Mucosa of descending colon (tissue), 3 donors: ENCODE data around the gene DNASE2. TPM values are rescaled to one million over a fixed set of nuclear protein-coding genes. Genes with fewer than 3 reads are reported as not detected.

Source experiments
- ATAC-seq: fragments of 200-7000 bp; cut with Tn5 transposase; one replicate; pipeline ENCODE4 v1.9.1; 2020; ENCODE audit warnings: mild to moderate bottlenecking, moderate library complexity
- DNase-seq, 3 donors: peaks; one replicate each; pipeline ENCODE4 v3.0.0-alpha.2; 2020
- H3K36me3 ChIP-seq: fragments of 200-600 bp; one replicate; pipeline ENCODE4 v1.8.0; 2021; ENCODE audit warnings: low read depth, mild to moderate bottlenecking
- H3K4me1 ChIP-seq: fragments of 200-600 bp; one replicate; pipeline ENCODE4 v1.8.0; 2021; ENCODE audit warnings: low read depth, mild to moderate bottlenecking
- H3K4me3 ChIP-seq: fragments of 200-600 bp; one replicate; pipeline ENCODE4 v1.8.0; 2021; ENCODE audit warnings: mild to moderate bottlenecking
- H3K9me3 ChIP-seq: fragments of 200-600 bp; one replicate; pipeline ENCODE4 v1.8.0; 2021; ENCODE audit warnings: mild to moderate bottlenecking
- intact Hi-C, 2 donors: fragments of 100-400 bp; cut with DNase I in 1 of 2; cut with micrococcal nuclease in 1 of 2; formaldehyde crosslinking; loops; one replicate each; pipeline versions ENCODE4 v1.11.0 to v1.11.1; 2022; cut with DNase I, micrococcal nuclease
- total RNA-seq, 3 donors: library from RNA; stranded (reverse); fragmentation: NEBNext Ultra II Directional in 2 of 3; extraction: Animal tissue kit (Norgen Biotek cat#: 25700) in 2 of 3; gene quantifications; one replicate each; pipeline versions ENCODE4 v1.2.1 to v1.2.4, GENCODE V29; 2021 to 2023
- TF ChIP-seq, protein P1 (sequence below): fragments of 200-600 bp; IDR thresholded peaks from one replicate; pipeline ENCODE4 v1.8.0; 2022; ENCODE audit warnings: antibody characterized with exemption, mild to moderate bottlenecking
- donor health status: DM: no; HTN: no; CAD: no; lungs with moderate emphysema.
- donor health status: DM: no; HTN: no; CAD: no.
- donor health status: DM: no; HTN: yes; CAD: no.

Gene DNASE2
- total RNA-seq, 3 donors from 2014 or later: 22.8 to 31.8 (median 30.3) TPM

DNA sequence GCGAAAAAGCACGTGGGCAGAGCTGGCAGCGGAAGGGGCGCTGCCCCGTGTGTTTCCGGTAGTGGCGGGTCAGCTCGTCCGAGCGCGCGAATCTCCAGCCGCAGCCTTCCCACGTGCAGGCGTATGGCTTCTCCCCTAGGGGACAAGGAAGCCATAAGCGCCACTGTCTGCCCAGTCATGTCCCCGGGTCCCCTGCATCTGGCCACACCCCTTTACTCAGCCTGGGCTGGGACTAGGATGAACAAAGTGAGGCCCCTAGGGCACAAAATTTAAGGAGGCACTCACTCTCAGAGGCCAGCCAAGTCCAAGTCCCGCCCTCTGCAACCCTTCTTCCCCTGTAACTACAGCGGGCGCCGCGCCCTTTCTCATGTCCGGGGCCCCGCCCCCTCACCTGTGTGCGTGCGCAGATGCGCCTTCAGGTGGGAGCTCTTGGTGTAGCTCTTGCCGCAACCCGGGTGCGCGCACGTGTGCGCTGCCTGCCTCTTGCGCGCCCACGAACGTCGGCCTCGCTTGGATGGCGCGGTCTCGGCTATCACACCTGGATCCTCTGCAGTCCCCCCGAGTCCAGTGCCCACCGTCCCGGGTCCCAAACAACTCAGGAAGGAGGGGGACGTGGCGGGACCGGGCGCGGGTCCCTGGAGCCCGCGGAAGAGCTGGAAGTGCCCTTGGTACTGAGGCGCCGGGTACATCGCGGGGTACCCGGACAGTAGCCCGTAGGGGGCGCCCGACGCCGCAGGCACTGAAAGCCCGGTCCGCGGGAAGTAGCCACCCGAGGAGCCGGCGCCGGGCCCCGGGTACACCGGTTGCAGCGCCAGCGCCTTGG lies 3.9 kb upstream of the DNASE2 start:
- peak; percentile 87 for ATAC-seq
- Histone ChIP-seq H3K4me3 (no peak overlapping the region), H3K36me3 (no peaks in the 10 kb centered on the region), H3K9me3 (peaks cover 8% of the 10 kb centered on the region), H3K4me1 (peaks cover 16% of the 10 kb centered on the region)
- DNase-seq: peak; percentile 96 to 97 (median 97)
- intact Hi-C loops: loop anchor here in 1 of 2 donors (10.0 kb wide), 1 partner anchor 60 kb away; the partner anchor contains the start of gene RAD23A
- TF ChIP-seq, protein P1, sequence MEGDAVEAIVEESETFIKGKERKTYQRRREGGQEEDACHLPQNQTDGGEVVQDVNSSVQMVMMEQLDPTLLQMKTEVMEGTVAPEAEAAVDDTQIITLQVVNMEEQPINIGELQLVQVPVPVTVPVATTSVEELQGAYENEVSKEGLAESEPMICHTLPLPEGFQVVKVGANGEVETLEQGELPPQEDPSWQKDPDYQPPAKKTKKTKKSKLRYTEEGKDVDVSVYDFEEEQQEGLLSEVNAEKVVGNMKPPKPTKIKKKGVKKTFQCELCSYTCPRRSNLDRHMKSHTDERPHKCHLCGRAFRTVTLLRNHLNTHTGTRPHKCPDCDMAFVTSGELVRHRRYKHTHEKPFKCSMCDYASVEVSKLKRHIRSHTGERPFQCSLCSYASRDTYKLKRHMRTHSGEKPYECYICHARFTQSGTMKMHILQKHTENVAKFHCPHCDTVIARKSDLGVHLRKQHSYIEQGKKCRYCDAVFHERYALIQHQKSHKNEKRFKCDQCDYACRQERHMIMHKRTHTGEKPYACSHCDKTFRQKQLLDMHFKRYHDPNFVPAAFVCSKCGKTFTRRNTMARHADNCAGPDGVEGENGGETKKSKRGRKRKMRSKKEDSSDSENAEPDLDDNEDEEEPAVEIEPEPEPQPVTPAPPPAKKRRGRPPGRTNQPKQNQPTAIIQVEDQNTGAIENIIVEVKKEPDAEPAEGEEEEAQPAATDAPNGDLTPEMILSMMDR: peak; percentile 66

DNA sequence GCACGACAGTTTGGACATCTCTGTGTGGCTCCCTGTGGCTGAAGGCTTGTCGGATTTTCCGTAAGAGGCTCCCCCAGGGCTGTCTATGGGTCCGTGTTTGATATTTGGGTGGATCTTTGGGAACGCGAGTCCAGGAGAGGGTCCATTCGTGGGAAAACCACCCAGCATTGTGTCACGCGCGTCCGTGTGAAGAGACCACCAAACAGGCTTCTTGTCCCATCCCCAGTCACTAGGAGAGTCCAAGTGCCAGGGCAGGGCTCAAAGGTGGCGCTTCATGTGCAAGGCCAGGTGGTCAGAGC lies 3.3 kb upstream of the DNASE2 start:
- H3K4me3 ChIP-seq: no peak overlapping the region
- ATAC-seq: no peak
- intact Hi-C loops: loop anchor here in 1 of 2 donors (10.0 kb wide), 1 partner anchor 60 kb away; the partner anchor contains the start of gene RAD23A

DNA sequence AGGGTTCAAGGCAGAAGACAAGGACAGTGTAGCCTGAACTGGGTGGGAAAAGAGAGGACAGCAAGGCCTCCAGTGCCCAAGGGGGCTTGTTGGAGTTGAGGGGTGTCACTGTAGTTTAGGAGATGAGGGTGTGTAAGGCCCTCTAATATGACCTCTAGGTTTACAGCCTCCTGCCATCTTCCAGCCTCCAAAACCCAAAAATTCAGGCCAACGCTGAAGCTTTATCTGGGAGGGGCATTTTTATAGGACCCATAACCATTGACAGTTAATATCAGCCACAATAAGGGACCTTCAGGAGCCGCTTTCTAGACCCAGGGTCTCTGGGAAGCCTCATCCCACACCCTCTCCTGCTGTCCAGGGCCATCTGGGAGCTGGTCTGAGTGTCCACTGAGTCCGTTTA lies 3.0 kb upstream of the DNASE2 start:
- intact Hi-C loops: loop anchor here in 1 of 2 donors (10.0 kb wide), 1 partner anchor 61 kb away; the partner anchor contains the start of gene RAD23A
- ATAC-seq: no peak

More for the DNA sequence above, 3.3 kb upstream of the DNASE2 start:
- Histone ChIP-seq H3K4me1 (peaks cover 18% of the 10 kb centered on the region), H3K36me3 (no peaks in the 10 kb centered on the region), H3K9me3 (peaks cover 8% of the 10 kb centered on the region)
- DNase-seq: no peak
- TF ChIP-seq, protein P1: no peak

DNA sequence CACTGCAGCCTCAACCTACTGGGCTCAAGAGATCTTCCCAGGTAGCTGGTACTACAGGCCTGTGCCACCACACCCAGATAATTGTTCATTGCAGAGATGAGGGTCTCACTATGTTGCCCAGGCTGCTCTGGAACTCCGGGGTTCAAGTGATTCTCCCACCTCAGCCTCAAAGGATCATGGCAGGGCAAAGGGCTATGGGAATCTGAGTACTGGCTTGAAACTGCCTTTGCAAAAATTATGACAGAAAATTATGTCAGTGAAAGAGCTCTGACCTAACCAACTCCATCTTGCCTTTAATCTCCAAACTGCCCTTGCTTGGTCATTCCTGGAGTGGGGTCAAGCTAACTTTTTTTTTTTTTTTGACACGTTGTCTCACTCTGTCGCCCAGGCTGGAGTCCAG lies 1.3 kb upstream of the DNASE2 start:
- DNase-seq (no peak), ATAC-seq (no peak)
- intact Hi-C loops: loop anchor here in 1 of 2 donors (10.0 kb wide), 1 partner anchor 62 kb away; the partner anchor contains the start of gene RAD23A
- peaks cover 18% of the 10 kb centered on the region for H3K4me1 ChIP-seq
- peaks cover 8% of the 10 kb centered on the region for H3K9me3 ChIP-seq
- no peak overlapping the region for H3K4me3 ChIP-seq
- TF ChIP-seq, protein P1: no peak
- no peaks in the 10 kb centered on the region for H3K36me3 ChIP-seq

More for the DNA sequence above, 3.0 kb upstream of the DNASE2 start:
- no peaks in the 10 kb centered on the region for H3K36me3 ChIP-seq
- peaks cover 18% of the 10 kb centered on the region for H3K4me1 ChIP-seq
- TF ChIP-seq, protein P1: no peak
- DNase-seq: no peak
- no peak overlapping the region for H3K4me3 ChIP-seq
- peaks cover 8% of the 10 kb centered on the region for H3K9me3 ChIP-seq

DNA sequence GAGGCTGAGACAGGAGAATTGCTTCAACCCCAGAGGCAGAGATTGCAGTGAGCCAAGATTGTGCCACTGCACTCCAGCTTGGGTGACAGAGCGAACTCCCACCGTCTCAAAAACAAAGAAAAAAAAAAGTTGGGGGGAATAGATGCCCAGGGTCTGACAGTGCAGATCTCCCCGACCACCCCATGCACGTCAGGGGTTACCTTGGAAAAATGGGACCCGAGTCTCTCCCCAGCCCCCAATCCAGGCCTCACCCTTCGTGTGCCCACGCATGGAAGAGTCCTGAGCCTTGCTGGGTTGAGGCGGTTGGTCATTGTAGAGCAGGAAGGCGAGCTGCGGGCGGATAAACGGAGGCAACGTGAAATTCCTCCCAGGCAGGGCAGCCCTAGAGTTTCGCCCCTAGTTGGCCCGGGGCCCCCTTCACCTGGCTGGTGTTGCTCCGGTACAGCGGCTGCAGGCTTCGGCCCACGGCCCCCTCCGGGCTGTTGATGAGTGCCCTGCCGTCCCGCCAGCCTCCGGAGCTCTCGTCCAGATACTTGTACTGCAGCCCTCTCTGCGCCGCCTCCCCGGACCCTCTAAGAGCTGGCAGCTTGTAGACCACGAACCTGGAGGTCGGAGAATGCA lies 588 bp downstream of the DNASE2 start:
- DNase-seq: peak in 2 of 3 donors; percentile 30 to 70
- TF ChIP-seq, protein P1: no peak
- intact Hi-C loops: loop anchor here in 1 of 2 donors (10.0 kb wide), 1 partner anchor 64 kb away; the partner anchor contains the start of gene RAD23A
- H3K4me3 ChIP-seq: peak overlapping the region; percentile 63
- H3K4me1 ChIP-seq: peaks cover 18% of the 10 kb centered on the region
- ATAC-seq: peak; percentile 16
- H3K36me3 ChIP-seq: no peaks in the 10 kb centered on the region
- peaks cover 8% of the 10 kb centered on the region for H3K9me3 ChIP-seq
